Panc1 (cell line): ENCODE data around the gene SERPINA4. TPM values are rescaled to one million over a fixed set of nuclear protein-coding genes. Genes with fewer than 3 reads are reported as not detected.

Experiments used
- ATAC-seq: fragments of 200-7000 bp; cut with Tn5 transposase; 2 replicates; pipeline ENCODE4 v1.9.1; 2020; ENCODE audit warnings: mild to moderate bottlenecking, moderate library complexity
- BruUV-seq: library from RNA; stranded (reverse); fragments of 400-500 nt; replicated peaks from 2 replicates; lab custom pipeline; 2021; lab: Mats Ljungman, UMichigan
- CTCF ChIA-PET: fragments of 300-600 bp; sonication (Branson Sonifier 250); formaldehyde crosslinking; loops from one replicate; lab custom pipeline; 2022; ENCODE audit warnings: antibody characterized with exemption; lab: Charles Lee
- POLR2A ChIA-PET: fragments of 300-600 bp; sonication (Branson Sonifier 250); formaldehyde crosslinking; loops from one replicate; lab custom pipeline; 2022; ENCODE audit warnings: antibody characterized with exemption; lab: Charles Lee
- DNase-seq: peaks from one replicate; pipeline ENCODE4 v3.0.0-alpha.2; 2010; ENCODE audit warnings: low read depth, low spot score
- H3K27ac ChIP-seq: 2 replicates; pipeline ENCODE4 v1.5.1; 2011; ENCODE audit warnings: mild to moderate bottlenecking, low read length, inconsistent platforms
- H3K27me3 ChIP-seq: fragments of 200-500 bp; sonication (Bioruptor generic); 2 replicates; pipeline ENCODE4 v1.6.0; 2014; ENCODE audit warnings: low read length, inconsistent platforms; ENCODE audit not compliant: control insufficient read depth, insufficient read depth
- H3K36me3 ChIP-seq: fragments of 200-500 bp; sonication (Bioruptor generic); 2 replicates; pipeline ENCODE4 v1.5.1; 2014; ENCODE audit warnings: inconsistent platforms, mild to moderate bottlenecking, low read length, moderate library complexity; ENCODE audit not compliant: control insufficient read depth, insufficient read depth
- H3K4me1 ChIP-seq: 2 replicates; pipeline ENCODE4 v1.5.1; 2011; ENCODE audit warnings: inconsistent platforms, mild to moderate bottlenecking, low read length, moderate library complexity; ENCODE audit not compliant: control insufficient read depth, insufficient read depth
- H3K4me3 ChIP-seq, 2 experiments: 2 replicates each; pipeline ENCODE4 v1.5.1; 2011 to 2012; ENCODE audit warnings: low read depth in 2 of 2, low read length in 2 of 2, mild to moderate bottlenecking in 2 of 2, inconsistent platforms in 1 of 2, moderate library complexity in 1 of 2
- H3K9me3 ChIP-seq: fragments of 200-500 bp; sonication (Bioruptor generic); 2 replicates; pipeline ENCODE4 v1.5.1; 2014; ENCODE audit warnings: low read depth, mild to moderate bottlenecking, inconsistent platforms, low read length, moderate library complexity; ENCODE audit not compliant: control insufficient read depth, insufficient read depth
- CTCF ChIP-seq: fragments of 450-650 bp; IDR thresholded peaks from 2 replicates; pipeline ENCODE4 v1.5.1; 2017; ENCODE audit warnings: mild to moderate bottlenecking
- POLR2AphosphoS5 ChIP-seq: IDR thresholded peaks from 2 replicates; pipeline ENCODE4 v1.6.1; 2012; ENCODE audit warnings: mild to moderate bottlenecking, low read depth, low read length, moderate library complexity
- REST ChIP-seq, 2 experiments: IDR thresholded peaks; 2 replicates each; pipeline ENCODE4 v1.6.1; 2011 to 2012; ENCODE audit warnings: low read depth in 2 of 2, control low read depth in 1 of 2, low read length in 1 of 2, mild to moderate bottlenecking in 1 of 2, moderate library complexity in 1 of 2; ENCODE audit not compliant: insufficient read depth in 1 of 2
- SIN3A ChIP-seq: IDR thresholded peaks from 2 replicates; pipeline ENCODE4 v1.6.1; 2012; ENCODE audit warnings: low read depth, mild to moderate bottlenecking, low read length, moderate library complexity, borderline replicate concordance; ENCODE audit not compliant: insufficient read depth
- TCF7L2 ChIP-seq: IDR thresholded peaks from 2 replicates; pipeline ENCODE4 v1.6.1; 2011; ENCODE audit warnings: mild to moderate bottlenecking, low read depth, low read length, inconsistent platforms
- in situ Hi-C: cut with HindIII; loops from 2 replicates; pipeline ENCODE4 v1.10.0; 2016; ENCODE audit warnings: low sequenced_read_pairs, low pct_unique_long_range_greater_than_20kb
- intact Hi-C: fragments of 100-400 bp; cut with micrococcal nuclease; formaldehyde crosslinking; loops from one replicate; pipeline ENCODE4 v1.10.0; 2022; ENCODE audit not compliant: unreplicated experiment
- total RNA-seq: library from RNA; stranded (reverse); gene quantifications from one replicate; pipeline ENCODE4 v1.2.1, GENCODE V29; 2021; ENCODE audit not compliant: unreplicated experiment

SERPINA4 gene
- total RNA-seq, 1 experiment from 2014 or later, result 0.10 TPM

GRCh38 chr14:94544726-94545125 is 16.5 kb upstream of the SERPINA4 start:
- BruUV-seq, result no TSS peak
- POLR2A ChIA-PET, result no interaction called here
- Histone ChIP-seq H3K4me1 (no peaks in the 10 kb centered on the region), H3K27me3 (no peaks in the 10 kb centered on the region), H3K9me3 (no peaks in the 10 kb centered on the region), H3K4me3 (no peak overlapping the region), H3K27ac (no peak overlapping the region), H3K36me3 (no peaks in the 10 kb centered on the region)
- intact Hi-C loops (loop anchor here (5.0 kb wide), 1 partner anchor 112 kb away; no protein-coding TSS in a partner anchor), in situ Hi-C loops (no loop called here)
- TF ChIP-seq CTCF, result no peak
- TF ChIP-seq SIN3A, result no peak
- TF ChIP-seq TCF7L2, result no peak
- TF ChIP-seq REST (IDR thresholded peaks at IDR 0.05; ENCODE audit: insufficient read depth in 1 of 2, low read depth in 2 of 2, low read length in 1 of 2), result no peak
- TF ChIP-seq POLR2AphosphoS5, result no peak
- ATAC-seq (no peak), DNase-seq (no peak)
- CTCF ChIA-PET, result no interaction called here

GRCh38 chr14:94545131-94545841 is 16.0 kb upstream of the SERPINA4 start:
- no peaks in the 10 kb centered on the region for H3K36me3 ChIP-seq
- no peak overlapping the region for H3K4me3 ChIP-seq
- in situ Hi-C loops (no loop called here), intact Hi-C loops (loop anchor here (5.0 kb wide), 1 partner anchor 113 kb away; no protein-coding TSS in a partner anchor)
- DNase-seq (no peak), ATAC-seq (no peak)
- H3K27me3 ChIP-seq, result no peaks in the 10 kb centered on the region
- ChIA-PET POLR2A (no interaction called here), CTCF (no interaction called here)
- no peak overlapping the region for H3K27ac ChIP-seq
- H3K4me1 ChIP-seq, result no peaks in the 10 kb centered on the region
- no peak for TF ChIP-seq REST (IDR thresholded peaks at IDR 0.05; ENCODE audit: insufficient read depth in 1 of 2, low read depth in 2 of 2, low read length in 1 of 2)
- TF ChIP-seq CTCF, result no peak
- no peak for TF ChIP-seq SIN3A
- TF ChIP-seq TCF7L2, result no peak
- no peak for TF ChIP-seq POLR2AphosphoS5
- BruUV-seq, result no TSS peak
- no peaks in the 10 kb centered on the region for H3K9me3 ChIP-seq
